ENCODE measurements around the gene SLC8B1.

Gene SLC8B1

GRCh38 chr12:113325916-113326315 is 9.0 kb downstream of the SLC8B1 start:
- no peak for DNase-seq (ENCODE audit: low read depth in 1 of 2, low spot score in 1 of 2)

- DNase-seq (ENCODE audit: low read depth in 1 of 2, low spot score in 1 of 2): no peak
These were observed 12.6 kb downstream of the SLC8B1 start for GRCh38 chr12:113322343-113322742.

- DNase-seq (ENCODE audit: low read depth in 1 of 2, low spot score in 1 of 2): no peak
These were observed 14.5 kb downstream of the SLC8B1 start for GRCh38 chr12:113320401-113320800.

- DNase-seq (ENCODE audit: low read depth in 1 of 2, low spot score in 1 of 2): no peak
These were observed 15.8 kb downstream of the SLC8B1 start for GRCh38 chr12:113318900-113319628.

GRCh38 chr12:113318046-113318656 is 16.8 kb downstream of the SLC8B1 start:
- DNase-seq (ENCODE audit: low read depth in 1 of 2, low spot score in 1 of 2): no peak

GRCh38 chr12:113317122-113317521 is 17.8 kb downstream of the SLC8B1 start:
- no peak for DNase-seq (ENCODE audit: low read depth in 1 of 2, low spot score in 1 of 2)

GRCh38 chr12:113316155-113316554 is 18.8 kb downstream of the SLC8B1 start:
- no peak for DNase-seq (ENCODE audit: low read depth in 1 of 2, low spot score in 1 of 2)

- no peak for DNase-seq (ENCODE audit: low read depth in 1 of 2, low spot score in 1 of 2)
These were observed 19.6 kb downstream of the SLC8B1 start for GRCh38 chr12:113315358-113315757.

- DNase-seq (ENCODE audit: low read depth in 1 of 2, low spot score in 1 of 2): no peak
These were observed 20.8 kb downstream of the SLC8B1 start for GRCh38 chr12:113314121-113314529.

GRCh38 chr12:113310489-113310888 is 24.4 kb downstream of the SLC8B1 start:
- DNase-seq (ENCODE audit: low read depth in 1 of 2, low spot score in 1 of 2): peak in 1 of 2 donors; percentile 6

GRCh38 chr12:113306382-113306781 is 28.5 kb downstream of the SLC8B1 start:
- DNase-seq (ENCODE audit: low read depth in 1 of 2, low spot score in 1 of 2): no peak

- DNase-seq (ENCODE audit: low read depth in 1 of 2, low spot score in 1 of 2): no peak
These were observed 29.5 kb downstream of the SLC8B1 start for GRCh38 chr12:113305281-113305856.

GRCh38 chr12:113302886-113303640 is 31.8 kb downstream of the SLC8B1 start:
- DNase-seq (ENCODE audit: low read depth in 1 of 2, low spot score in 1 of 2): no peak

GRCh38 chr12:113302466-113302865 is 32.4 kb downstream of the SLC8B1 start:
- no peak for DNase-seq (ENCODE audit: low read depth in 1 of 2, low spot score in 1 of 2)

- no peak for DNase-seq (ENCODE audit: low read depth in 1 of 2, low spot score in 1 of 2)
These were observed 33.1 kb downstream of the SLC8B1 start for GRCh38 chr12:113301811-113302210.

GRCh38 chr12:113299619-113300237 is 35.2 kb downstream of the SLC8B1 start:
- no peak for DNase-seq (ENCODE audit: low read depth in 1 of 2, low spot score in 1 of 2)

GRCh38 chr12:113298861-113299545 is 35.9 kb downstream of the SLC8B1 start:
- DNase-seq (ENCODE audit: low read depth in 1 of 2, low spot score in 1 of 2): no peak

GRCh38 chr12:113298472-113298817 is 36.5 kb downstream of the SLC8B1 start:
- DNase-seq (ENCODE audit: low read depth in 1 of 2, low spot score in 1 of 2): no peak

GRCh38 chr12:113297621-113298471 is 37.1 kb downstream of the SLC8B1 start:
- DNase-seq (ENCODE audit: low read depth in 1 of 2, low spot score in 1 of 2): no peak

- no peak for DNase-seq (ENCODE audit: low read depth in 1 of 2, low spot score in 1 of 2)
These were observed 37.7 kb downstream of the SLC8B1 start for GRCh38 chr12:113297214-113297587.

Measured in activated CD4-positive, alpha-beta T cell treated with anti-CD3 and anti-CD28 coated beads, Interleukin-2, amount 50 U/mL, for 24 hours (primary cell).